WTC11 (cell line): ENCODE measurements around the gene CST8.

Experiments used
- CREM ChIP-seq: sonication (generic); formaldehyde crosslinking; IDR thresholded peaks from 2 replicates; pipeline ENCODE4 v1.8.1; 2022; ENCODE audit warnings: mild to moderate bottlenecking, missing genetic modification reagents, moderate library complexity
- CTCF ChIP-seq: fragments of 200-600 bp; IDR thresholded peaks from 2 replicates; pipeline ENCODE4 v1.8.0; 2022; ENCODE audit warnings: antibody characterized with exemption
- ESRRA ChIP-seq: sonication (generic); formaldehyde crosslinking; IDR thresholded peaks from 2 replicates; pipeline ENCODE4 v1.8.1; 2022; ENCODE audit warnings: mild to moderate bottlenecking, missing genetic modification reagents, borderline replicate concordance
- MYBL2 ChIP-seq: sonication (generic); formaldehyde crosslinking; IDR thresholded peaks from 2 replicates; pipeline ENCODE4 v1.8.1; 2023; ENCODE audit warnings: mild to moderate bottlenecking, moderate library complexity, missing genetic modification reagents
- NFYB ChIP-seq: sonication (generic); formaldehyde crosslinking; conservative IDR thresholded peaks from 2 replicates; pipeline ENCODE4 v1.8.0; 2022; ENCODE audit warnings: low read depth, missing genetic modification reagents
- NR1H2 ChIP-seq: sonication (generic); formaldehyde crosslinking; IDR thresholded peaks from 2 replicates; pipeline ENCODE4 v1.9.0; 2021; ENCODE audit warnings: mild to moderate bottlenecking, moderate library complexity, missing genetic modification reagents
- TEAD4 ChIP-seq: sonication (generic); formaldehyde crosslinking; IDR thresholded peaks from 2 replicates; pipeline ENCODE4 v1.8.0; 2022; ENCODE audit warnings: mild to moderate bottlenecking, missing genetic modification reagents

DNA sequence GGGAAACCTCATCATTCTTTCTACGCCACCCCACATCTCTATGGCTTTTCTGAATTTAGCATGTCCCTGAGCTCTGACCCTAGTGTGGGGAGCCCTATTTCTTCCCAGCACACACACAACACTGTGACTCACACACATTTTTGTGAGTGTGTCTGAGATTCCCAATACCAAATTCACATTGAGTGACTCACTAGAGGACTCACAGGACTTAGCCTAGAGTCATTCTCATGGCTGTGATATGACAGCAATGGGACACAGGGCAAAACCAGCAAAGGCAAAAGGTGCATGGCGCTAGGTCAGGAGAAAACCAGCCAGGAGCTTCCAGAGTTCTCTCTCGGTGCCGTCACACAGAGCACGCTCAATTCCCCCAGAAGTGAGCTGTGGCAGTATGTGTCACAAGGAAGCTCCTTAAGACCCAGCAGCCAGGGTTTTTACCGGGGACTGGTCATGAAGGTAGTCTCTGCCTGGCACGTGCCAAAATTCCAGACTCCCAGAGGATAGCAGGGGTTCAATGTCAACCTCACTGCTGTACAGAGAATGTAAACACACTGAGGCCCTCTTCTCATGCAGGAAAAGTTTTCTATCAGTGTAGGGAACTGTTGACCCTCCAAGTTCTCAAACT, 45.2 kb upstream of the CST8 start:
- TF ChIP-seq CTCF: no peak
- TF ChIP-seq NR1H2 (CRISPR knock-in tag): no peak
- TF ChIP-seq ESRRA: no peak
- no peak for TF ChIP-seq NFYB (CRISPR knock-in tag)
- TF ChIP-seq TEAD4 (CRISPR knock-in tag): no peak
- no peak for TF ChIP-seq MYBL2 (CRISPR knock-in tag)
- TF ChIP-seq CREM (CRISPR knock-in tag): no peak
